ENCODE data around the gene AK3. TPM values are rescaled to one million over a fixed set of nuclear protein-coding genes. Genes with fewer than 3 reads are reported as not detected.

Gene AK3
- total and polyA plus RNA-seq, 9 of the 15 experiments (the other 6 are each of a cell fraction or from before 2014, with no cell fraction given), result 12.2 to 78.6 (median 41.8) TPM

- CTCF ChIA-PET (ENCODE audit: low intra/inter-chr PET ratio), result no interaction called here
- no peak for DNase-seq (ENCODE audit: extremely low read depth in 1 of 4, low spot score in 3 of 4)
- H3K27ac ChIP-seq (ENCODE audit: extremely low read depth, low read depth, low read length), result no peak overlapping the region
- WGBS (ENCODE audit: insufficient coverage, low coverage, missing lambda C conversion rate), result 58% methylated on average over 4 of the region's 4 CpGs
- no peaks in the 10 kb centered on the region for H3K27me3 ChIP-seq (ENCODE audit: control insufficient read depth in 2 of 2, insufficient read depth in 2 of 2, low read length in 2 of 2)
- no peaks in the 10 kb centered on the region for H3K9me3 ChIP-seq (replicated peaks; ENCODE audit: control insufficient read depth, insufficient read depth, low read depth, low read length)
- H3K9me1 ChIP-seq (ENCODE audit: control insufficient read depth, insufficient read depth, low read length), result no peaks in the 10 kb centered on the region
- no peak overlapping the region for H3K9ac ChIP-seq (ENCODE audit: insufficient read depth in 1 of 2, low read depth in 2 of 2, low read length in 2 of 2)
- no TSS peak for BruUV-seq (replicated peaks)
- TF ChIP-seq ZNF77 (CRISPR knock-in tag; IDR thresholded peaks at IDR 0.05) (no peak), NR1H2 (CRISPR knock-in tag; IDR thresholded peaks at IDR 0.05) (no peak), ZBTB9 (CRISPR knock-in tag; IDR thresholded peaks at IDR 0.05) (no peak), KDM1A (IDR thresholded peaks at IDR 0.05) (no peak), CHD4 (IDR thresholded peaks at IDR 0.05; ENCODE audit: insufficient read depth, insufficient replicate concordance, low read depth, low read length, poor library complexity, severe bottlenecking) (no peak), HDGF (IDR thresholded peaks at IDR 0.05) (no peak), ZNF75A (CRISPR knock-in tag; IDR thresholded peaks at IDR 0.05) (no peak), BACH1 (tag; IDR thresholded peaks at IDR 0.05) (no peak)
- no peaks in the 10 kb centered on the region for H3K36me3 ChIP-seq (ENCODE audit: control insufficient read depth, insufficient read depth, low read length)
- H2AFZ ChIP-seq (ENCODE audit: low read depth, low read length), result no peak overlapping the region
- POLR2A ChIA-PET, result no interaction called here
- no peak for FAIRE-seq
- no peak overlapping the region for H3K4me3 ChIP-seq
- H3K4me1 ChIP-seq (replicated peaks in 1 of 2; ENCODE audit: control insufficient read depth in 2 of 2, insufficient read depth in 2 of 2, low read length in 2 of 2), result no peaks in the 10 kb centered on the region; a peak in 1 of 5 replicates
- in situ Hi-C loops (cut with MboI), result loop anchor here (10.0 kb wide), 3 partner anchors 228 to 838 kb away; partner anchors contain the start of gene JAK2
- H3K79me2 ChIP-seq (ENCODE audit: control insufficient read depth, insufficient read depth, low read length), result no peaks in the 10 kb centered on the region
- H3K4me2 ChIP-seq (ENCODE audit: insufficient read depth, low read length), result no peak overlapping the region
- no peaks in the 10 kb centered on the region for H4K20me1 ChIP-seq (replicated peaks; ENCODE audit: control insufficient read depth, insufficient read depth, low read length)
- no peak for ATAC-seq
- intact Hi-C loops (cut with micrococcal nuclease), result loop anchor here (5.0 to 10.0 kb wide), 4 partner anchors 152 to 838 kb away; partner anchors contain the start of gene INSL6
These were observed 15.4 kb upstream of the AK3 start for GRCh38 chr9:4756420-4756819.

All from K562 (cell line).